ENCODE results near the gene SERPINB11.

Gene SERPINB11

GRCh38 chr18:63730773-63731172 lies 28.0 kb downstream of the SERPINB11 start:
- TF ChIP-seq, protein P1, sequence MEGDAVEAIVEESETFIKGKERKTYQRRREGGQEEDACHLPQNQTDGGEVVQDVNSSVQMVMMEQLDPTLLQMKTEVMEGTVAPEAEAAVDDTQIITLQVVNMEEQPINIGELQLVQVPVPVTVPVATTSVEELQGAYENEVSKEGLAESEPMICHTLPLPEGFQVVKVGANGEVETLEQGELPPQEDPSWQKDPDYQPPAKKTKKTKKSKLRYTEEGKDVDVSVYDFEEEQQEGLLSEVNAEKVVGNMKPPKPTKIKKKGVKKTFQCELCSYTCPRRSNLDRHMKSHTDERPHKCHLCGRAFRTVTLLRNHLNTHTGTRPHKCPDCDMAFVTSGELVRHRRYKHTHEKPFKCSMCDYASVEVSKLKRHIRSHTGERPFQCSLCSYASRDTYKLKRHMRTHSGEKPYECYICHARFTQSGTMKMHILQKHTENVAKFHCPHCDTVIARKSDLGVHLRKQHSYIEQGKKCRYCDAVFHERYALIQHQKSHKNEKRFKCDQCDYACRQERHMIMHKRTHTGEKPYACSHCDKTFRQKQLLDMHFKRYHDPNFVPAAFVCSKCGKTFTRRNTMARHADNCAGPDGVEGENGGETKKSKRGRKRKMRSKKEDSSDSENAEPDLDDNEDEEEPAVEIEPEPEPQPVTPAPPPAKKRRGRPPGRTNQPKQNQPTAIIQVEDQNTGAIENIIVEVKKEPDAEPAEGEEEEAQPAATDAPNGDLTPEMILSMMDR (IDR thresholded peaks at IDR 0.05; ENCODE audit: insufficient read depth, missing control alignments) = no peak
- FAIRE-seq = peak; percentile 29
- DNase-seq (ENCODE audit: insufficient read length, low spot score) = no peak

- FAIRE-seq (no peak), DNase-seq (ENCODE audit: insufficient read length, low spot score) (no peak)
- TF ChIP-seq, protein P1 (IDR thresholded peaks at IDR 0.05; ENCODE audit: insufficient read depth, missing control alignments) = no peak
Observed at GRCh38 chr18:63731215-63731614, 28.5 kb downstream of the SERPINB11 start.

GRCh38 chr18:63736876-63737275 lies 34.1 kb downstream of the SERPINB11 start:
- DNase-seq (ENCODE audit: insufficient read length, low spot score) (no peak), FAIRE-seq (peak; percentile 56)
- TF ChIP-seq, protein P1 (IDR thresholded peaks at IDR 0.05; ENCODE audit: insufficient read depth, missing control alignments) = no peak

DNA sequence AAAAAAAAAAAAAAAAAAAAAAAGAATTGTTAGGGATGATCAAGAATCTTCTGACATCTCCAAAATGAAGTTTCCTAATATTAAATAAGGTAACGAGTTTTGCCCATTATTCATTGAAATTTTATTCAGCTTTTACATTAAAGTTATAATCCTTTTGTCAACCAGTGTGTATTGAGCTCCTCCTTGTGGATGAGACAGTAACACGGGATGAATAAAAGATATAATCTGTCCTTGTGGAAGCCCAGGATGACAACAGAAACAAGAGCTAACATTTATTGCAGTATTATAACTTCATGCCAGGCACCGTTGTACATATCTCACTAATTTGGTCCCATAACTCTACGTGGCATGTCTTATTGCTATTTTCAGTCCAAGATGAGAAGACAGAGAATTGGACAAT lies 39.0 kb downstream of the SERPINB11 start:
- TF ChIP-seq, protein P1 (IDR thresholded peaks at IDR 0.05; ENCODE audit: insufficient read depth, missing control alignments) = no peak
- peak; percentile 70 for FAIRE-seq

DNA sequence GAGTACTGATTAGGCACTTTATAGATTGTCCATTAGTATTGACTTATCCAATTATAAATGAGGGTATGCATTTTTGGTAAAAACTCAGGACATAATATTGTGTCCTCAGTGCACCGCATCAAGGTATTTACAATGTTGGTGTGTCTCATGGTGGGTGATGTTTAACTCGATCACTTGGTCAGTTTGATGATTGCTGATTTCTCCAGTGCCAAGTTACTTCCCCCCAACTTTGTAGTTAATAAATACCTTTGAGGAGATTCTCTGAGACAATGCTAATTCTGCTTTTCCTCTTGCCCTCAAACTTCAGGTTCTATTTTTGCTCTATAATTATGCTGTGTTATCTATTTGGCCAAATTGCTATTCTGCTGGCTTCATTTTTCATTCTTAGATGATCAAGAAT lies 44.2 kb downstream of the SERPINB11 start:
- FAIRE-seq = peak; percentile 97
- no peak for DNase-seq (ENCODE audit: insufficient read length, low spot score)
- TF ChIP-seq, protein P1 (IDR thresholded peaks at IDR 0.05; ENCODE audit: insufficient read depth, missing control alignments) = no peak

More for the DNA sequence above, 39.0 kb downstream of the SERPINB11 start:
- DNase-seq (ENCODE audit: insufficient read length, low spot score) = no peak

DNA sequence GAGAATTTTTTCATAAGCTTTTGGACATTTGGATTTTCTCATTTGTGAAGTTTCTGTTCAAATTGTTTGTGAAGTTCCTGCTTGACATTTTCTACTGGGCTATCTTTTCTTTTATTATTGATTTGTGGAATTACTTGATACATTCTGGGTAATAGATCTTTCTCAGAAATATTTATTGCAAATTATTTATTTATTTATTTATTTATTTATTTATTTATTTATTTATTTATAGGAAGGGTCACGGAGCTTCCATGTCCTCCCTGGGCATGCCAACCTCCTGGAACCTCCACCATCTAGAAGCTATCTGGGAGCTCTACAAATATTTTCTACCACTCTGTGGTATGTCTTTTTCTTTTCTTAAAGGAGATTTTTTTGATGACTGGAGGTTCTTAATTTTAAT lies 46.7 kb downstream of the SERPINB11 start:
- FAIRE-seq (no peak), DNase-seq (ENCODE audit: insufficient read length, low spot score) (no peak)
- TF ChIP-seq, protein P1 (IDR thresholded peaks at IDR 0.05; ENCODE audit: insufficient read depth, missing control alignments) = no peak

DNA sequence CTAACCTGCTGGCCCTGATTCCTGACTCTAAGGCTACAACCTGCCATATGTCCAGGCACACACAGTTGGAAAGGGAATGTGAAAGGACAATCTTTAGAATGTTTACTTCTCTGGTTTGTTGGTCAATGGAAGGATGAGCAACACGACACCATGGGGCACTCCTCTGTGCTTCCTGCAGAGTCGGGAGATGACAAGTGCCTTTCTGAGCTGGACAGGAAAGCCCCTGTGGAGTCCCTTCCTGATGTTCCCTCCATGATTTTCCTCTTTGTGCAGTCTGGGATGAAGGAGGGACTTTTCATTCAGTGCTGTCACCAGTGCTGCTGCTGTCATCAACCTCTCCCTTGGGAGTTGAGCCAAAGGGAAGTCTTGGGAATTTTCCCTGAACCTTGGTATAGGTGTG lies 49.9 kb downstream of the SERPINB11 start:
- FAIRE-seq = no peak
- no peak for DNase-seq (ENCODE audit: insufficient read length, low spot score)
- TF ChIP-seq, protein P1 (IDR thresholded peaks at IDR 0.05; ENCODE audit: insufficient read depth, missing control alignments) = no peak
